GM19328 (cell line): ENCODE measurements around the gene LSM14B.
A peak's percentile ranks its signal among the peaks of the same experiment; 100 is the strongest.

ENCODE experiments used
- ATAC-seq: cut with Tn5 transposase; IDR thresholded peaks from one replicate; pipeline ENCODE4 v1.9.1; 2021; ENCODE audit warnings: mild to moderate bottlenecking, moderate library complexity; ENCODE audit not compliant: unreplicated experiment

Gene LSM14B

DNA sequence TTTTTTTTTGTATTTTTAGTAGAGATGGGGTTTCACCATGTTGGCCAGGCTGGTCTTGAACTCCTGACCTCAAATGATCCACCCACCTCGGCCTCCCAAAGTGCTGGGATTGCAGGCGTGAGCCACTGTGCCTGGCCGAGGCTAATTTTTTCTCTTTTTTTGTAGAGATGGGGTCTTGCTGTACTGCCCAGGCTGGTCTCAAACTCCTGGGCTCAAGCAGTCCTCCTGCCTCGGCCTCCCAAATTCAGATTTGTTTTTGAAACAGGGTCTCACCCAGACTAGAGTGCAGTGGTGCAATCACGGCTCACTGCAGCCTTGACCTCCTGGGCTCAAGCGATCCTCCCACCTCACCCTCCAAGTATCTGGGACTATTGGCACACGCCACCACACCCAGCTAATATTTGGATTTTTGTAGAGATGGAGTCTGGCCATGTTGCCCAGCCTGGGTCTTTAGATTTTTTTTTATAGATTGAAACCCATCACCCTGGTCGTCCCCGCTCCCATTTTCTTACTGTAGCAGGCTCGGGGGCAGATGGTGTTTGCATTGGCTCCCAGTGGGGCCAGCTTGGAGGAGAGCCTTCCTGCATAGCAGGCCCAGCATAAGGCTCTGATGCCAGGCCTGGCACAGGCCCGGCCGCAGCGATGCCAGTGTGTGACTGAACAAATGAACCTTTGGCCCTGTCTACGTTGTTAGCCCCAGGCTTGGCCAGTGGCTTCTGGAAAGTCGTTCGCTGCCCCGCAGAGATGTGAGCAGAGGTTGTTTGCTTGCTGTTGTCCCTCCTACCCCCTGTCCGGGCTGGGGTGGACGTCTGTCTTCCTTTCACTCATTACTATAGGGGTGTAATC is 56.3 kb downstream of the LSM14B start:
- ATAC-seq, result no peak

DNA sequence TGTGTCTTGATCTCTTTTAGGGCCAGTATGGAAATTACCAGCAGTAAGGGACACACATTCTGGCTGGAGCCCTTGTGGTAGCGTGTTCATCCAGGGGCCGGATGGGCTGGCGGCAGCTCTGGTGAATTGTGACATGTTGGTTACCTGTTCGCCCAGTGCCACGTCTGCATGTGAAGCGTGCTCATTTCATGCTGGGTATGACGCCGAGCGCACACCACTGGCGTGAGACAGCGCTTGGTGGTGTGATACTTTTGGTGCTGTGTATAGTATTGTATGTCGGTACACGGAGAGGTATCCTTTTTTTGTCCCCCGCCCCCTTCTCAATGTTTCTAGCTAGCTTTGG is 56.9 kb downstream of the LSM14B start:
- ATAC-seq, result no peak

DNA sequence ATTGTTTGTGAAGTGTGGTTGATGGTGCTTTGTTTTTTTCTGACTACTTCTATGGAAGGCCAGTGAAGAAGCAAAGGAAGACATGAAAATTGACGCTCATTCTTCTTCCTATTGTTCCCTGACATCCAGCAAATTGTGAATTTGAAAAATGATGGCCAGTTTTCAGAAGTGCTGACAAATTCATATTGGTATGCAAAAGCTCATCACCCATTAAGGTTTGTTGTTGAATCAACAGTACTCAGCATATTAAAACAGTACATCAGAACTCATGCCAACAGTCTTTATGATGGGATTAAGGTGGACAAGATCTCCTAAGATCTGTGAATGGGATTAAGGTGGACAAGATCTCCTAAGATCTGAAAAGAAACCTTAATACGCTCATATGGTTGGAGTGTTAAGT is 59.5 kb downstream of the LSM14B start:
- ATAC-seq, result no peak

DNA sequence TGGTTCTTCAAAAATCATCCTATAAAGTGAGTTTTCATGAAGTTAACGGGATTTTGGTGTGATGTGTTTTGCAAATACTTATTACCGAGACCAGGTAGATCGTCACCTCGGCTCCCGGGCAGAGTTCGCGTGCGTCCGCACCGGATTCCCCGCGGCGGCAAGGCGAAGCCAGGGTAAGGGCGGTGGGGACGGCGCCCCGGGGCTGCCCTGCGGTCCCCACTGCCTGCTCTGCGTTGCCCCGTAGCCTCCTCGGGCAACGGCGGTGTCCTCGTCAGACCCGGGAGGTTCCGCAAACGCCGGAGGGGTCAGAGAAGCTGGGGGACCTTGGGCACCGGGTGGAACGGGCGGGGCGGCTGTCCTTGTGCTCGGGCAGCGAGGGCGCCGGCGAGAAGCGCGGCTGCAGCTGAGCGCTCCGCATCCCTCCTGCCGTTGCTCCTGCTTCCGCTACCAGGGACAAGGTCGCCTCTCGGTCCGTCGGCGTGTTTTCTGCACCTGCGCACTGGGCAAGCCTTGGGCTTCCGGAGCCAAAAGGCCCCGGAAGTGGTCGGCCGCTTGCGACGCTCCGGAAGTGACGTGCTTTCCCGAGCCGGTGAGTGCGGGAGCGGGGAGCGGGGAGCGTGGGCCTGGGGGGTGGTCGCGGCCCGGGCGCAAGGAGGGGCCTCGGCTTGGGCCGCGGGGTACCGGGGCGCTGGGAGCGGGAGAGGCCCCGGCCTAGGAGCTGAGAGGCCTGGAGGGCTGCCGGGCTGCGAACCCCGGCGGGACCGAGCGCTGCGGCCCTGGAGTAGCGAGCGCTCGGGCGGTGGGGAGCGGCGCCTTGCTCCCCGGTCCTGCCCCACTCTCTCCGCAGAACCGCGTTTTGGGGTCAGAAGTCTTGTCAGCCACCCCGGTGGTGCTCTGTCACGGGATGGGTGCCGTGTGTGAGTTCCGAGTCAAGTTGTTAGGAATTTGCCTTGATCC is 60.5 kb downstream of the LSM14B start, which contains the start of gene MTG2:
Gene MTG2, plus strand, starts transcription at position 560 of the 957 bp plus-strand sequence. CDS start 10,393 bp downstream, outside the sequence.
- peak; percentile 92 for ATAC-seq

DNA sequence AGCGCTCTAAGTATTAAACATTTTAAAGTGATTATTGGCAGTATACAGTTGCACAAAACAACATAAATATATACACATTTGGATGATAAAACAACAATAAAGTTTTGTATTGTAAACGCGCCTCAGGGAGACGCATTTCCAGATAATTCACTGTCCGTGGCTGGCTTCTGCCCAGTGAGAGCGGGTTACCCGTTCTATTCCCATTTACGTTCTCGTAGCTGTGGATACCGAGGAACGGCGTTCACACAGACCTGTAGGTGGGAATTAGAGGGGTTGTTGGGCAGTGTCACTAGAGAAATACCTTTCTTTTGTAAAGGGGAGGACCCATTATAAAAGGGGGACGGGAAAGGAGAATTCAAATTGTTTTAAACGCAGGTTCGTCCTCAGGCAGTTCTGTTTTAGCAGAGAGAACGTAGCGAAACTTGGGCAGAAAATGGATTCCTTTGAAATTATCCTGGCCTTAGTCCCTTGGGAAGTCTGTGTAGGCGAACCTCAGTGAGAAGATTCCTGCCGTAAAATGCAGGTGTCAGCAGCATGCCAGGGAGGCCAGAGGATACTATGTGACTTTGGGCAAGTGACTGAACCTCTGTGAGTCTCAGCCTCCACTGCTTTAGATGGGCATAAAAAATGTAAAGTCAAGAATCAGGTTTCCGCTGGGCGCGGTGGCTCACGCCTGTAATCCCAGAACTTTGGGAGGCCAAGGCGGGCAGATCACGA is 61.3 kb downstream of the LSM14B start:
- no peak for ATAC-seq
